ENCODE results near the gene ATG4C. TPM values are rescaled to one million over a fixed set of nuclear protein-coding genes. Genes with fewer than 3 reads are reported as not detected.
"Not testable (repeated sequence)": the region's sequence is repeated elsewhere in the genome, so short reads cannot be mapped to it uniquely, and the experiment has no call there.

Gene ATG4C
- total RNA-seq, 1 donor from 2014 or later = 8.8 TPM

GRCh38 chr1:62760021-62760782, 23.7 kb upstream of the ATG4C start:
- DNase-seq (ENCODE audit: low spot score); H3K4me3 Mint-ChIP-seq; intact Hi-C loops (cut with micrococcal nuclease); H3K27ac Mint-ChIP-seq; H3K36me3 Mint-ChIP-seq (ENCODE audit: low read depth); H3K27me3 Mint-ChIP-seq (ENCODE audit: insufficient read depth); H3K4me1 Mint-ChIP-seq (ENCODE audit: low read depth); H3K9me3 Mint-ChIP-seq: not testable (repeated sequence)

GRCh38 chr1:62761223-62761870, 22.6 kb upstream of the ATG4C start:
- intact Hi-C loops (cut with micrococcal nuclease); H3K4me1 Mint-ChIP-seq (ENCODE audit: low read depth); DNase-seq (ENCODE audit: low spot score); H3K9me3 Mint-ChIP-seq; H3K36me3 Mint-ChIP-seq (ENCODE audit: low read depth); H3K4me3 Mint-ChIP-seq; H3K27ac Mint-ChIP-seq: not testable (repeated sequence)
- H3K27me3 Mint-ChIP-seq (ENCODE audit: insufficient read depth) = peaks cover 15% of the 10 kb centered on the region

- H3K27ac Mint-ChIP-seq; intact Hi-C loops (cut with micrococcal nuclease); H3K4me3 Mint-ChIP-seq; DNase-seq (ENCODE audit: low spot score); H3K4me1 Mint-ChIP-seq (ENCODE audit: low read depth); H3K36me3 Mint-ChIP-seq (ENCODE audit: low read depth); H3K9me3 Mint-ChIP-seq: not testable (repeated sequence)
- H3K27me3 Mint-ChIP-seq (ENCODE audit: insufficient read depth) = peaks cover 16% of the 10 kb centered on the region
Observed at GRCh38 chr1:62762027-62762426, 21.9 kb upstream of the ATG4C start.

- no peaks in the 10 kb centered on the region for H3K36me3 Mint-ChIP-seq (ENCODE audit: low read depth)
Observed at GRCh38 chr1:62765981-62766380, 18.0 kb upstream of the ATG4C start.

GRCh38 chr1:62768551-62768950, 15.4 kb upstream of the ATG4C start:
- H3K4me3 Mint-ChIP-seq; H3K27ac Mint-ChIP-seq; H3K36me3 Mint-ChIP-seq (ENCODE audit: low read depth); H3K4me1 Mint-ChIP-seq (ENCODE audit: low read depth); DNase-seq (ENCODE audit: low spot score); intact Hi-C loops (cut with micrococcal nuclease): not testable (repeated sequence)
- Mint-ChIP-seq H3K27me3 (ENCODE audit: insufficient read depth) (peaks cover 17% of the 10 kb centered on the region), H3K9me3 (peaks cover 15% of the 10 kb centered on the region)

More at GRCh38 chr1:62765981-62766380, 18.0 kb upstream of the ATG4C start:
- Mint-ChIP-seq H3K4me3 (no peak overlapping the region), H3K27ac (no peak overlapping the region), H3K4me1 (ENCODE audit: low read depth) (no peaks in the 10 kb centered on the region), H3K27me3 (ENCODE audit: insufficient read depth) (peaks cover 19% of the 10 kb centered on the region), H3K9me3 (no peaks in the 10 kb centered on the region)
- no peak for DNase-seq (ENCODE audit: low spot score)
- intact Hi-C loops (cut with micrococcal nuclease) = no loop called here

GRCh38 chr1:62772607-62773295, 11.2 kb upstream of the ATG4C start:
- Mint-ChIP-seq H3K27me3 (ENCODE audit: insufficient read depth) (peaks cover 13% of the 10 kb centered on the region), H3K4me3 (no peak overlapping the region), H3K27ac (no peak overlapping the region), H3K36me3 (ENCODE audit: low read depth) (no peaks in the 10 kb centered on the region), H3K9me3 (peaks cover 15% of the 10 kb centered on the region), H3K4me1 (ENCODE audit: low read depth) (no peaks in the 10 kb centered on the region)
- intact Hi-C loops (cut with micrococcal nuclease) = no loop called here
- DNase-seq (ENCODE audit: low spot score) = no peak

GRCh38 chr1:62774006-62774405, 9.9 kb upstream of the ATG4C start:
- Mint-ChIP-seq H3K4me3 (no peak overlapping the region), H3K27me3 (ENCODE audit: insufficient read depth) (peaks cover 16% of the 10 kb centered on the region), H3K27ac (no peak overlapping the region), H3K9me3 (peaks cover 15% of the 10 kb centered on the region), H3K36me3 (ENCODE audit: low read depth) (no peaks in the 10 kb centered on the region), H3K4me1 (ENCODE audit: low read depth) (no peaks in the 10 kb centered on the region)
- intact Hi-C loops (cut with micrococcal nuclease) = no loop called here
- DNase-seq (ENCODE audit: low spot score) = no peak

- Mint-ChIP-seq H3K4me1 (ENCODE audit: low read depth) (no peaks in the 10 kb centered on the region), H3K27me3 (ENCODE audit: insufficient read depth) (peaks cover 17% of the 10 kb centered on the region), H3K9me3 (peaks cover 15% of the 10 kb centered on the region), H3K36me3 (ENCODE audit: low read depth) (no peaks in the 10 kb centered on the region), H3K4me3 (no peak overlapping the region), H3K27ac (no peak overlapping the region)
- no peak for DNase-seq (ENCODE audit: low spot score)
- intact Hi-C loops (cut with micrococcal nuclease) = no loop called here
Observed at GRCh38 chr1:62774971-62775595, 8.8 kb upstream of the ATG4C start.

- Mint-ChIP-seq H3K4me1 (ENCODE audit: low read depth) (no peaks in the 10 kb centered on the region), H3K27me3 (ENCODE audit: insufficient read depth) (peaks cover 16% of the 10 kb centered on the region), H3K4me3 (no peak overlapping the region), H3K36me3 (ENCODE audit: low read depth) (no peaks in the 10 kb centered on the region), H3K27ac (no peak overlapping the region), H3K9me3 (peaks cover 2% of the 10 kb centered on the region)
- intact Hi-C loops (cut with micrococcal nuclease) = no loop called here
- DNase-seq (ENCODE audit: low spot score) = no peak
Observed at GRCh38 chr1:62778208-62778607, 5.7 kb upstream of the ATG4C start.

- H3K4me3 Mint-ChIP-seq = no peak overlapping the region
- H3K36me3 Mint-ChIP-seq (ENCODE audit: low read depth) = no peaks in the 10 kb centered on the region
Observed at GRCh38 chr1:62781841-62782543, 1.9 kb upstream of the ATG4C start.

GRCh38 chr1:62782544-62783212, 1.3 kb upstream of the ATG4C start:
- not testable (repeated sequence) for H3K9me3 Mint-ChIP-seq; H3K36me3 Mint-ChIP-seq (ENCODE audit: low read depth); DNase-seq (ENCODE audit: low spot score); H3K27ac Mint-ChIP-seq; H3K4me3 Mint-ChIP-seq; H3K4me1 Mint-ChIP-seq (ENCODE audit: low read depth); H3K27me3 Mint-ChIP-seq (ENCODE audit: insufficient read depth)
- intact Hi-C loops (cut with micrococcal nuclease) = loop anchor here (5.0 to 10.0 kb wide), 3 partner anchors 810 to 1468 kb away; partner anchors contain the start of genes PGM1 and TM2D1

More at GRCh38 chr1:62781841-62782543, 1.9 kb upstream of the ATG4C start:
- H3K9me3 Mint-ChIP-seq = no peaks in the 10 kb centered on the region
- H3K27me3 Mint-ChIP-seq (ENCODE audit: insufficient read depth) = peaks cover 11% of the 10 kb centered on the region
- peaks cover 5% of the 10 kb centered on the region for H3K4me1 Mint-ChIP-seq (ENCODE audit: low read depth)
- H3K27ac Mint-ChIP-seq = no peak overlapping the region
- intact Hi-C loops (cut with micrococcal nuclease) = loop anchor here (5.0 to 10.0 kb wide), 3 partner anchors 810 to 1467 kb away; partner anchors contain the start of genes PGM1 and TM2D1
- DNase-seq (ENCODE audit: low spot score) = no peak
